Measurements from ENCODE around the gene KRT85.

KRT85 gene

DNA sequence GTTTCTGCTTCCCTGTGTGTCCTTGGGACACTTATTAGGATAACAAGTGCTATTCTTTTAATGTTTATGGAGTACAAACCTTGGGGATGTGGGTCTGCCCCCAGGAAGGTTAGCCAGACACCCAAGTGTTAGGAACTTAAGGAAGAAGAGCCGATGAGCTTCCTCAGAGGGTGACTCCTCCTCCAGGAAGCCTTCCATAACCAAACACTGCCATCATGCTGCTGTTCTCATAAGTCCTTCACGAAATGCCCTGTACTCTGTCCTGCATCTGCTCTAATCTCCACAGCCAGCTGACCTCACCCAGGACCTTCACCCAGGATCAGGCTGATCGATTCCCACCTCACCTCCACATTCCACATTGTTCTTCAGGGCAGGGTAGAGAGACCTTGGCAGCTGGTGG, 1.2 kb upstream of the KRT85 start:
- H4K20me1 ChIP-seq (ENCODE audit: low read depth, low read length), result no peaks in the 10 kb centered on the region
- no peak overlapping the region for H3K9ac ChIP-seq (ENCODE audit: low read length)
- no peaks in the 10 kb centered on the region for H3F3A ChIP-seq (ENCODE audit: insufficient read depth)
- H3K27ac ChIP-seq (ENCODE audit: low read depth, low read length), result no peak overlapping the region
- H3K4me2 ChIP-seq (ENCODE audit: low read depth, low read length, poor library complexity, severe bottlenecking), result no peak overlapping the region
- H3K9me2 ChIP-seq (replicated peaks; ENCODE audit: insufficient read depth, low read length), result no peaks in the 10 kb centered on the region
- TF ChIP-seq, protein P1, sequence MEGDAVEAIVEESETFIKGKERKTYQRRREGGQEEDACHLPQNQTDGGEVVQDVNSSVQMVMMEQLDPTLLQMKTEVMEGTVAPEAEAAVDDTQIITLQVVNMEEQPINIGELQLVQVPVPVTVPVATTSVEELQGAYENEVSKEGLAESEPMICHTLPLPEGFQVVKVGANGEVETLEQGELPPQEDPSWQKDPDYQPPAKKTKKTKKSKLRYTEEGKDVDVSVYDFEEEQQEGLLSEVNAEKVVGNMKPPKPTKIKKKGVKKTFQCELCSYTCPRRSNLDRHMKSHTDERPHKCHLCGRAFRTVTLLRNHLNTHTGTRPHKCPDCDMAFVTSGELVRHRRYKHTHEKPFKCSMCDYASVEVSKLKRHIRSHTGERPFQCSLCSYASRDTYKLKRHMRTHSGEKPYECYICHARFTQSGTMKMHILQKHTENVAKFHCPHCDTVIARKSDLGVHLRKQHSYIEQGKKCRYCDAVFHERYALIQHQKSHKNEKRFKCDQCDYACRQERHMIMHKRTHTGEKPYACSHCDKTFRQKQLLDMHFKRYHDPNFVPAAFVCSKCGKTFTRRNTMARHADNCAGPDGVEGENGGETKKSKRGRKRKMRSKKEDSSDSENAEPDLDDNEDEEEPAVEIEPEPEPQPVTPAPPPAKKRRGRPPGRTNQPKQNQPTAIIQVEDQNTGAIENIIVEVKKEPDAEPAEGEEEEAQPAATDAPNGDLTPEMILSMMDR (IDR thresholded peaks at IDR 0.05; ENCODE audit: insufficient read depth, low read length, poor library complexity, severe bottlenecking), result no peak
- no peak for TF ChIP-seq EZH2phosphoT487 (conservative IDR thresholded peaks at IDR 0.05; ENCODE audit: low read length)
- no peak overlapping the region for H3K4me3 ChIP-seq (ENCODE audit: insufficient read depth, low read length, poor library complexity, severe bottlenecking)
- no peaks in the 10 kb centered on the region for H3K79me2 ChIP-seq (ENCODE audit: insufficient read depth, low read length)
- H2AFZ ChIP-seq (ENCODE audit: low read depth, low read length, severe bottlenecking), result no peak overlapping the region
- H3K27me3 ChIP-seq (ENCODE audit: low read length), result no peaks in the 10 kb centered on the region
- no peaks in the 10 kb centered on the region for H3K9me3 ChIP-seq (ENCODE audit: insufficient read depth, low read length)
- no peaks in the 10 kb centered on the region for H3K36me3 ChIP-seq (ENCODE audit: low read length)

DNA sequence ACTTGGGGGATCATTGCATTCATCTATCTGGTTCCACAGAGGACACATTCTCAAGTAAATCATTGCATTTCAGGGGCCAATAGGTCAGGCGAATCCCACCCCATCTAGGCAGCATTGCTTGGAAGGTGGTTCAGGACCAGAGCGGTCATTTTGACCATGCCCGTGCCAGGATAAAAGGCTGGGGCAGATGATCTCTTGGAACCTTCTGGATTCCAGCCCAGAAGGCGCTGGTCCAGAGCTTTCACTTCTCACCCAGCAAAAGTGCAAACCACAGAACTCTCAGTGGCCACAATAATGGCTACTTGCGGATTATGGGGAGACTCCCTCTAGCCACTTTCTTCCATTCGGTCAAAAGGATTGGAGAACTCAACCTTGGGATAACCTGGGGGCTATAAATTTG, 595 bp upstream of the KRT85 start:
- H3K27me3 ChIP-seq (ENCODE audit: low read length), result no peaks in the 10 kb centered on the region

DNA sequence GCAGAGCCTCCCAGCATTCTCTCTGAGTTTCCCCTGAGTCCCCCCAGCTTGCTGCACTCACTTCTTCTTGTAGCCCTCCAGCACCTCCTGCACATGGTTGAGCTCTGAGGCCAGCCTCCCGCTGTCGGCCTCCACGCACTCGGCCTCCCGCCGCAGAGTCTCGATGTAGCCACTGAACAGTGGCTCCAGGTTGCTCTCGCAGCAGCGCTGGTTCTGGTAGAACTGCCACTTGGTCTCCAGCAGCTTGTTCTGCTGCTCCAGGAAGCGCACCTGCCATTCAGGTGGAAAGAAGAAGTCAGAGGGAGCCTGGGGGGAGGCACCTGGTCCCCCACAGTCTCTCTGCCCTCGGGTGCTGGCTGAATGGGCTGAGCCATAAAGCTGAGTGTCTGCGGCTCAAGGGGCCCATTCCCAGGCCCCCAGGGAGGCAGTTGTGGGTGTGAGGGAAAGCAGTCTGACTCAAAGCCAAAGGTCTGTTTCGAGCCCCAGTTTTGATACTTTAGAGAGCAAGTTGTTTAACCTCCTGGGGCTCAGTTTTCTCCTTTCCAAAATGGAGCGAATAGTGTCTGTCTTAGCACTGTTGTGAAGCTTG, 2.3 kb downstream of the KRT85 start:
- Histone ChIP-seq H3F3A (ENCODE audit: insufficient read depth) (no peaks in the 10 kb centered on the region), H3K9me3 (ENCODE audit: insufficient read depth, low read length) (no peaks in the 10 kb centered on the region), H3K27ac (ENCODE audit: low read depth, low read length) (no peak overlapping the region), H4K20me1 (ENCODE audit: low read depth, low read length) (no peaks in the 10 kb centered on the region), H3K27me3 (ENCODE audit: low read length) (no peaks in the 10 kb centered on the region), H2AFZ (ENCODE audit: low read depth, low read length, severe bottlenecking) (no peak overlapping the region), H3K4me2 (ENCODE audit: low read depth, low read length, poor library complexity, severe bottlenecking) (no peak overlapping the region), H3K9me2 (replicated peaks; ENCODE audit: insufficient read depth, low read length) (no peaks in the 10 kb centered on the region), H3K4me3 (ENCODE audit: insufficient read depth, low read length, poor library complexity, severe bottlenecking) (no peak overlapping the region), H3K79me2 (ENCODE audit: insufficient read depth, low read length) (no peaks in the 10 kb centered on the region), H3K9ac (ENCODE audit: low read length) (no peak overlapping the region), H3K36me3 (ENCODE audit: low read length) (no peaks in the 10 kb centered on the region)
- TF ChIP-seq EZH2phosphoT487 (conservative IDR thresholded peaks at IDR 0.05; ENCODE audit: low read length), result no peak

More for the DNA sequence above, 595 bp upstream of the KRT85 start:
- Histone ChIP-seq H3K4me2 (ENCODE audit: low read depth, low read length, poor library complexity, severe bottlenecking) (no peak overlapping the region), H3F3A (ENCODE audit: insufficient read depth) (no peaks in the 10 kb centered on the region), H4K20me1 (ENCODE audit: low read depth, low read length) (no peaks in the 10 kb centered on the region), H2AFZ (ENCODE audit: low read depth, low read length, severe bottlenecking) (no peak overlapping the region), H3K9ac (ENCODE audit: low read length) (no peak overlapping the region), H3K9me3 (ENCODE audit: insufficient read depth, low read length) (no peaks in the 10 kb centered on the region), H3K27ac (ENCODE audit: low read depth, low read length) (no peak overlapping the region), H3K9me2 (replicated peaks; ENCODE audit: insufficient read depth, low read length) (no peaks in the 10 kb centered on the region), H3K79me2 (ENCODE audit: insufficient read depth, low read length) (no peaks in the 10 kb centered on the region), H3K36me3 (ENCODE audit: low read length) (no peaks in the 10 kb centered on the region), H3K4me3 (ENCODE audit: insufficient read depth, low read length, poor library complexity, severe bottlenecking) (no peak overlapping the region)
- TF ChIP-seq EZH2phosphoT487 (conservative IDR thresholded peaks at IDR 0.05; ENCODE audit: low read length), result no peak

DNA sequence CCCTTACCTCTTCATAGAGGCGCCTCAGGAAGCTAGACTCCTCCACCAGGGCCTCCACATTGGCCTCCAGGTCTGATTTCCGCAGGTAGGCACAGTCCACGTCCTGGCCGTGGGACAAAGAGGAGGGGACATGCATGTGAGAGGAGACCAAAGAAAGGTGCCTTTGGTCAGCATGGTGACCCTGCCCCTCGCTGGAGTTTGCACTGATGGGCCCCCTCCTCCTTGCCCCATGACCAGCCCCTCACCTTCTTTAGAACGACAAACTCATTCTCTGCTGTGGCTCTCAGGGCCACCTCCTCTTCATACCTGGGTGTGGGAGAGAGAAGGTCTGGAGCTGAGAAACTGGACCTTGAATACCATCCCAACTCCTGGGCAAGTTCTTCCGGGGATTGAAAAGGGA, 3.2 kb downstream of the KRT85 start:
- H3K9me2 ChIP-seq (replicated peaks; ENCODE audit: insufficient read depth, low read length), result no peaks in the 10 kb centered on the region
- H3F3A ChIP-seq (ENCODE audit: insufficient read depth), result no peaks in the 10 kb centered on the region
- H3K79me2 ChIP-seq (ENCODE audit: insufficient read depth, low read length), result no peaks in the 10 kb centered on the region
- H3K36me3 ChIP-seq (ENCODE audit: low read length), result no peaks in the 10 kb centered on the region
- no peak overlapping the region for H2AFZ ChIP-seq (ENCODE audit: low read depth, low read length, severe bottlenecking)
- no peak overlapping the region for H3K4me3 ChIP-seq (ENCODE audit: insufficient read depth, low read length, poor library complexity, severe bottlenecking)
- H3K27ac ChIP-seq (ENCODE audit: low read depth, low read length), result no peak overlapping the region
- H3K9ac ChIP-seq (ENCODE audit: low read length), result no peak overlapping the region
- H4K20me1 ChIP-seq (ENCODE audit: low read depth, low read length), result no peaks in the 10 kb centered on the region
- no peak for TF ChIP-seq EZH2phosphoT487 (conservative IDR thresholded peaks at IDR 0.05; ENCODE audit: low read length)
- TF ChIP-seq, protein P1 (IDR thresholded peaks at IDR 0.05; ENCODE audit: insufficient read depth, low read length, poor library complexity, severe bottlenecking), result no peak
- H3K4me2 ChIP-seq (ENCODE audit: low read depth, low read length, poor library complexity, severe bottlenecking), result no peak overlapping the region
- H3K27me3 ChIP-seq (ENCODE audit: low read length), result no peaks in the 10 kb centered on the region
- H3K9me3 ChIP-seq (ENCODE audit: insufficient read depth, low read length), result no peaks in the 10 kb centered on the region
